PC-9 (cell line): ENCODE measurements around the gene PKD1L1. TPM values are rescaled to one million over a fixed set of nuclear protein-coding genes. Genes with fewer than 3 reads are reported as not detected.

ENCODE experiments used
- BruUV-seq: library from RNA; stranded (reverse); fragments of 400-500 nt; replicated peaks from 2 replicates; lab custom pipeline; 2021; lab: Mats Ljungman, UMichigan
- CTCF ChIA-PET: fragments of 300-600 bp; sonication (Branson Sonifier 250); formaldehyde crosslinking; loops from one replicate; lab custom pipeline; 2022; ENCODE audit warnings: antibody characterized with exemption; lab: Charles Lee
- POLR2A ChIA-PET: fragments of 300-600 bp; sonication (Branson Sonifier 250); formaldehyde crosslinking; loops from one replicate; lab custom pipeline; 2022; ENCODE audit warnings: antibody characterized with exemption; ENCODE audit not compliant: unreplicated experiment; lab: Charles Lee
- DNase-seq, 2 experiments: peaks; one replicate each; pipeline versions ENCODE4 v3.0.0 to v3.0.0-alpha.2; 2015 to 2022; ENCODE audit warnings: mixed read lengths in 1 of 2
- H2AFZ ChIP-seq: fragments of 200-600 bp; sonication (generic); 2 replicates; pipeline ENCODE4 v1.8.1; 2017; ENCODE audit warnings: antibody characterized with exemption
- H3F3A ChIP-seq: fragments of 200-600 bp; sonication (generic); 2 replicates; pipeline ENCODE4 v1.8.1; 2017; ENCODE audit warnings: antibody characterized with exemption, mild to moderate bottlenecking, low read depth; ENCODE audit not compliant: insufficient read depth
- H3K27ac ChIP-seq: fragments of 200-600 bp; sonication (generic); 2 replicates; pipeline ENCODE4 v1.6.1; 2016; ENCODE audit warnings: mixed run types
- H3K27me3 ChIP-seq: fragments of 200-600 bp; sonication (generic); 2 replicates; pipeline ENCODE4 v1.6.1; 2016; ENCODE audit warnings: low read depth, mixed run types; ENCODE audit not compliant: insufficient read depth
- H3K36me3 ChIP-seq: fragments of 200-600 bp; sonication (generic); 2 replicates; pipeline ENCODE4 v1.6.1; 2016; ENCODE audit warnings: low read depth, mixed run types
- H3K4me1 ChIP-seq: fragments of 200-600 bp; sonication (generic); replicated peaks from 2 replicates; pipeline ENCODE4 v1.6.1; 2016; ENCODE audit warnings: mixed run types; ENCODE audit not compliant: insufficient read depth
- H3K4me2 ChIP-seq: fragments of 200-600 bp; sonication (generic); 2 replicates; pipeline ENCODE4 v1.6.1; 2017; ENCODE audit warnings: mixed run types
- H3K4me3 ChIP-seq: fragments of 200-600 bp; sonication (generic); 2 replicates; pipeline ENCODE4 v1.6.1; 2016; ENCODE audit warnings: mixed run types
- H3K79me2 ChIP-seq: fragments of 200-600 bp; sonication (generic); 2 replicates; pipeline ENCODE4 v1.6.1; 2017; ENCODE audit warnings: low read depth, mixed run types
- H3K9me2 ChIP-seq: fragments of 200-600 bp; sonication (generic); 2 replicates; pipeline ENCODE4 v1.8.1; 2017; ENCODE audit warnings: mild to moderate bottlenecking; ENCODE audit not compliant: insufficient read depth
- H3K9me3 ChIP-seq: fragments of 200-600 bp; sonication (generic); 2 replicates; pipeline ENCODE4 v1.8.1; 2016; ENCODE audit warnings: low read depth; ENCODE audit not compliant: insufficient read depth
- H4K20me1 ChIP-seq: fragments of 200-600 bp; sonication (generic); 2 replicates; pipeline ENCODE4 v1.8.1; 2017; ENCODE audit not compliant: insufficient read depth
- CTCF ChIP-seq: fragments of 200-600 bp; sonication (generic); conservative IDR thresholded peaks from 2 replicates; pipeline ENCODE4 v1.6.1; 2017; ENCODE audit warnings: mixed run types, antibody characterized with exemption, mild to moderate bottlenecking, moderate library complexity
- EZH2 ChIP-seq: fragments of 200-600 bp; sonication (generic); IDR thresholded peaks from 2 replicates; pipeline ENCODE4 v1.8.0; 2017; ENCODE audit warnings: antibody characterized with exemption, low read depth
- intact Hi-C: fragments of 100-400 bp; cut with micrococcal nuclease; formaldehyde crosslinking; loops from one replicate; pipeline ENCODE4 v1.10.0; 2022; ENCODE audit not compliant: unreplicated experiment
- total RNA-seq: library from RNA; stranded (reverse); gene quantifications from 2 replicates; pipeline ENCODE4 v1.2.3, GENCODE V29; 2021

PKD1L1 gene
- total RNA-seq, 1 experiment from 2014 or later = 0.07 TPM

DNA sequence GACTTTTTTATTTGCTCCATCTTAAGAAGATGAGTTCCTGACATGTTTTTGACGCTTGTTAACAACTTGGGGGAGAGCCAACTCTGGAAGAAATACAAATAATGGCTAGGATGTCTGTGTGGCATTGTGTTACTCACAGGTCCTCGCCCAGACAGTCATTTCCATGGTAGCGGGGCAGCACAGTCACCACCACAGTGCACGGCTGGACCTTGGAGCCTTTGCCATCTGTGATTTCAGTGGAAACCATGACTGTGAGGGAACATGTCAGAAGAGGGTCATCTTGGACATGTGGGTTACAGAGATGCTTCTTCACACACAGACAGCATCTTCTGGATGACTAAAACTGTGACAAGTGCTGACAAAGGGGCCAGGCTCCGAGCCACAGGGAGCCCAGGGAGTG lies 74.5 kb downstream of the PKD1L1 start:
- no peaks in the 10 kb centered on the region for H3F3A ChIP-seq
- DNase-seq = peak in 1 of 2 experiments; percentile 24
- POLR2A ChIA-PET = no interaction called here

DNA sequence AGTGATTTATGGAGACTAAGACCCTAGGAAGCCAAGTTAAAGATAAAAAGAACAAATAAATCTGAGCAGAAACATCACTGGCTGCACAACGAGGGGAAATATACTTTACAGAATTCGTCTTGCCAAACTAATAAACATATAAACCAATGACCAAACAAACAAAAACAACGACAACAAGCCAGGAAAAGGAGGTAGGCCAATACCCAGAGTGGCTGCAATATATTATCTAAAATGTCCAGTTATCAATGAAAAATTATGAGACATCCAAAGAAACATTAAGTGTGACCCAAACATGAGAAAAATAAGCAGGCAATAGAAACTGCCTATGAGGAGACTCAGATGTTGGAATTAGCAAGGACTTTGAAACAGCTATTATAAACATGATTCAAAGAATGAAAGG lies 81.0 kb downstream of the PKD1L1 start:
- no peak for DNase-seq
- CTCF ChIA-PET = no interaction called here
- TF ChIP-seq CTCF (no peak), EZH2 (no peak)
- Histone ChIP-seq H4K20me1 (no peaks in the 10 kb centered on the region), H3K4me2 (no peak overlapping the region), H3K79me2 (no peaks in the 10 kb centered on the region), H3K9me2 (no peaks in the 10 kb centered on the region), H3F3A (no peaks in the 10 kb centered on the region; the same call in 1 of the 2 replicates), H3K4me1 (no peaks in the 10 kb centered on the region), H3K36me3 (no peaks in the 10 kb centered on the region), H3K4me3 (no peak overlapping the region), H3K9me3 (no peaks in the 10 kb centered on the region), H2AFZ (no peak overlapping the region), H3K27me3 (no peaks in the 10 kb centered on the region), H3K27ac (no peak overlapping the region)
- intact Hi-C loops = no loop called here
- BruUV-seq = no TSS peak
- POLR2A ChIA-PET = no interaction called here

More for the DNA sequence above, 74.5 kb downstream of the PKD1L1 start:
- Histone ChIP-seq H3K79me2 (no peaks in the 10 kb centered on the region), H3K27ac (no peak overlapping the region), H2AFZ (no peak overlapping the region), H3K9me3 (no peaks in the 10 kb centered on the region), H4K20me1 (no peaks in the 10 kb centered on the region), H3K4me3 (no peak overlapping the region), H3K4me1 (no peaks in the 10 kb centered on the region), H3K36me3 (no peaks in the 10 kb centered on the region), H3K4me2 (no peak overlapping the region), H3K27me3 (no peaks in the 10 kb centered on the region), H3K9me2 (no peaks in the 10 kb centered on the region)
- TF ChIP-seq EZH2 (no peak), CTCF (no peak)
- CTCF ChIA-PET = interaction anchor here (0.6 kb wide), 1 partner anchor 63 kb away, joined by 10 read pairs; no protein-coding TSS in a partner anchor
- intact Hi-C loops = no loop called here
- no TSS peak for BruUV-seq

GRCh38 chr7:47866120-47866519 lies 82.1 kb downstream of the PKD1L1 start:
- no peaks in the 10 kb centered on the region for H4K20me1 ChIP-seq
- ChIA-PET CTCF (no interaction called here), POLR2A (interaction anchor here (0.7 kb wide), 2 partner anchors 60 to 86 kb away, joined by 3 to 5 read pairs; no protein-coding TSS in a partner anchor)
- H3K9me3 ChIP-seq = no peaks in the 10 kb centered on the region
- no peak for DNase-seq
- TF ChIP-seq EZH2 (no peak), CTCF (no peak)
- no peak overlapping the region for H3K4me3 ChIP-seq
- H3K36me3 ChIP-seq = no peaks in the 10 kb centered on the region
- no peaks in the 10 kb centered on the region for H3K4me1 ChIP-seq
- no peaks in the 10 kb centered on the region; the same call in 1 of the 2 replicates for H3F3A ChIP-seq
- H3K9me2 ChIP-seq = no peaks in the 10 kb centered on the region; the same call in 1 of the 2 replicates
- no peak overlapping the region for H3K27ac ChIP-seq
- no peak overlapping the region for H2AFZ ChIP-seq
- no peaks in the 10 kb centered on the region for H3K27me3 ChIP-seq
- H3K4me2 ChIP-seq = no peak overlapping the region
- intact Hi-C loops = no loop called here
- BruUV-seq = no TSS peak
- no peaks in the 10 kb centered on the region for H3K79me2 ChIP-seq
